GM12872 (cell line): Measurements from ENCODE around the gene CTIF.

ENCODE experiments used
- CTCF ChIP-seq: IDR thresholded peaks from 3 replicates; pipeline ENCODE4 v1.5.1; 2011; ENCODE audit warnings: low read depth, mild to moderate bottlenecking, low read length, moderate library complexity; ENCODE audit not compliant: insufficient read depth

The CTIF gene

GRCh38 chr18:48638896-48639771 lies 100.3 kb downstream of the CTIF start:
- TF ChIP-seq CTCF, result no peak

GRCh38 chr18:48639772-48640432 lies 101.1 kb downstream of the CTIF start:
- peak; percentile 54 for TF ChIP-seq CTCF

- no peak for TF ChIP-seq CTCF
Measured at GRCh38 chr18:48640566-48641270, 101.9 kb downstream of the CTIF start.

GRCh38 chr18:48641981-48642380 lies 103.2 kb downstream of the CTIF start:
- no peak for TF ChIP-seq CTCF

GRCh38 chr18:48642503-48642902 lies 103.7 kb downstream of the CTIF start:
- no peak for TF ChIP-seq CTCF

GRCh38 chr18:48643262-48643661 lies 104.4 kb downstream of the CTIF start:
- TF ChIP-seq CTCF, result no peak

GRCh38 chr18:48644029-48644428 lies 105.2 kb downstream of the CTIF start:
- TF ChIP-seq CTCF, result no peak
